ENCODE results near the gene RAB3C.

DNA sequence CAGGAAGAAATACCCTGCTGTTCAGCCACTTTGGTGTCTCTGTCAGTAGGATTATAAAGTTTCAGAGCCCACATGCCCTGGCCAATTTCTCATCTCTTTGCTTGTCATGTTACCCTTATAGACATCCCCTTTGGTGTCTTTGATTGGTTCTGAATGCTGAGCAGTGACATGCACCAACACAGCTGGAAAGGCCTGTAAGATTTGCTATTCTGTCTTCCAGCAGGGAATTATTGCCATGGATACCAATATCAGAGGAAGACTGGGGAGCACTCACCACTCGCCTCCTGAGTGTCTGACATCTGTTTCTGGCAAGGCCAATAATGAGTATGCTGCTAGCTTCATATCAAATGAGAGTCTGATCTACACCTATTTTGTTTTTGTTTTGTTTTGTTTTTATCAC is 34.4 kb downstream of the RAB3C start:
- TF ChIP-seq, protein P1, sequence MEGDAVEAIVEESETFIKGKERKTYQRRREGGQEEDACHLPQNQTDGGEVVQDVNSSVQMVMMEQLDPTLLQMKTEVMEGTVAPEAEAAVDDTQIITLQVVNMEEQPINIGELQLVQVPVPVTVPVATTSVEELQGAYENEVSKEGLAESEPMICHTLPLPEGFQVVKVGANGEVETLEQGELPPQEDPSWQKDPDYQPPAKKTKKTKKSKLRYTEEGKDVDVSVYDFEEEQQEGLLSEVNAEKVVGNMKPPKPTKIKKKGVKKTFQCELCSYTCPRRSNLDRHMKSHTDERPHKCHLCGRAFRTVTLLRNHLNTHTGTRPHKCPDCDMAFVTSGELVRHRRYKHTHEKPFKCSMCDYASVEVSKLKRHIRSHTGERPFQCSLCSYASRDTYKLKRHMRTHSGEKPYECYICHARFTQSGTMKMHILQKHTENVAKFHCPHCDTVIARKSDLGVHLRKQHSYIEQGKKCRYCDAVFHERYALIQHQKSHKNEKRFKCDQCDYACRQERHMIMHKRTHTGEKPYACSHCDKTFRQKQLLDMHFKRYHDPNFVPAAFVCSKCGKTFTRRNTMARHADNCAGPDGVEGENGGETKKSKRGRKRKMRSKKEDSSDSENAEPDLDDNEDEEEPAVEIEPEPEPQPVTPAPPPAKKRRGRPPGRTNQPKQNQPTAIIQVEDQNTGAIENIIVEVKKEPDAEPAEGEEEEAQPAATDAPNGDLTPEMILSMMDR (optimal IDR thresholded peaks at IDR 0.05 in 1 of 3, IDR thresholded peaks at IDR 0.05 in 1 of 3, conservative IDR thresholded peaks at IDR 0.05 in 1 of 3; ENCODE audit: extremely low read depth in 1 of 3, insufficient read depth in 2 of 3, low read length in 3 of 3), result no peak
- TF ChIP-seq EZH2 (IDR thresholded peaks at IDR 0.05; ENCODE audit: low read length), result no peak
